Motor neuron (in vitro differentiated cells): ENCODE data around the gene RBM44. TPM values are rescaled to one million over a fixed set of nuclear protein-coding genes. Genes with fewer than 3 reads are reported as not detected.
"Not testable (repeated sequence)": the region's sequence is repeated elsewhere in the genome, so short reads cannot be mapped to it uniquely, and the experiment has no call there.

ENCODE experiments used
- ATAC-seq, 8 experiments: fragments of 200-7000 bp; cut with Tn5 transposase; replicated peaks in 6 of 8; 2 replicates each; pipeline ENCODE4 v1.8.0; 2021; ENCODE audit warnings: mild to moderate bottlenecking in 8 of 8, moderate library complexity in 8 of 8
- H3K27ac ChIP-seq, 2 donors: fragments of 250-450 bp; sonication (Bioruptor Pico); 2 replicates each; pipeline ENCODE4 v1.9.0; 2021; ENCODE audit warnings: antibody characterized with exemption in 2 of 2, mild to moderate bottlenecking in 2 of 2, moderate library complexity in 1 of 2
- H3K4me1 ChIP-seq, 2 donors: fragments of 250-450 bp; sonication (Bioruptor Pico); replicated peaks in 1 of 2; 2 replicates each; pipeline ENCODE4 v1.6.1; 2021; ENCODE audit warnings: antibody characterized with exemption in 2 of 2, mild to moderate bottlenecking in 2 of 2, moderate library complexity in 1 of 2
- H3K4me3 ChIP-seq, 5 donors: fragments of 250-450 bp; sonication (Bioruptor Pico); 2 replicates each; pipeline ENCODE4 v1.9.0; 2021; ENCODE audit warnings: antibody characterized with exemption in 5 of 5, mild to moderate bottlenecking in 5 of 5, moderate library complexity in 4 of 5
- WGBS, 10 experiments: fragments of 450-650 bp; shearing (Covaris generic); methylation state at CpG; one replicate each; pipeline ENCODE4 v1.0.0; 2022; 5-methylcytosine and 5-hydroxymethylcytosine counted together
- in situ Hi-C, 9 experiments: fragments of 400-800 bp; cut with MboI; loops; one replicate each; pipeline ENCODE4 v1.15.0; 2021; ENCODE audit warnings: low sequenced_read_pairs in 9 of 9, low pct_unique_long_range_greater_than_20kb in 2 of 9; ENCODE audit not compliant: unreplicated experiment in 9 of 9
- total RNA-seq, 8 experiments: library from RNA; unstranded; fragments of 300-600 nt; gene quantifications; 2 replicates each; pipeline versions ENCODE4 v1.2.3 to v1.2.4, GENCODE V29; 2022

RBM44 gene
- under 1 TPM; 0.22 to 0.81 (median 0.40) TPM for total RNA-seq

DNA sequence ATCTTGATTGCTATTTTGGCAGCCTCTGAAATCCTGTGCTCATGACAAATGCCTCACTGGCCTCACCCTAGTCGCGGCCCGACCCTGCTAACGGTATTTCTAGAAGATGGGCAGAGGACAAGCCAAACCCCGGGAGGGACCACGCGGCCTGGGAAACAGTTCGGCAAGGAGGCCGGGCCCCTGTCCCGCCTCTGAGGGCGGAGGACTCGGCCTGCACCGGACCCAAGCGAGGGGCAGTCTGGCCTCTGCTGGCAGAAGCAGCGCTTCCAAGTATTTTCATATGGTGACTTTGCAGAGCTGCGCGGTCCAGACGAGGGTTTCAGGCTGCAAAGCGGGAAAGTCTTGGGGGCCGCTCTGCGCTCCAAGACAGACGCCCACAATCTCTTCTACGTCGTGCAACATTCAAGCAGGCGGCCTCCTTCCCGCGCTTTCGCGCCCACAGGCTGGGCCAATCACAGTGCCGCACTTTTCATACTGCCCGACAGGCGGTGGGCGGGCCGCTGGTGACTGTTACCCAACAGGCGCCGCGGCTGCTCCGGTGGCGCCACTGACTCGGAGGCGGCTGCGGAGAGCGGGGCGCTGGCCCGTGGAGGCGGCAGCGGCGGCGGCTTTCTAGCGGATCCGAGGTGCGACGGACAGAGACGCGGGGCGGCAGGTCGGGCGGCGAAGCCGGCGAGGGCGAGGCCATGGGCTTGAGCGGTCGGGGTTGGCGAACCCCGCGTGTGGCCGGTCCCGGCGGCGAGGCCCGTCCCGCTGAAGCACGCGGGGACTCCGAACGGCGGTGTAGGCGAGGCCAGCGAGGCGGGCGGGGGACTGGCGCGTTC is at the start of gene RBM44:
Gene RBM44 (plus strand): TSS at position 544 of the 824 bp plus-strand sequence. CDS start 14,831 bp downstream, outside the sequence.
- WGBS, 10 experiments, result 87 to 100% (median 94%) methylated on average over 1 to 24 of the region's 84 CpGs; no CpG with 5 or more reads in 4 of the 10 experiments
- Histone ChIP-seq H3K4me1 (no peaks in the 10 kb centered on the region), H3K27ac (no peak within 1 kb of the TSS), H3K4me3 (no peak within 1 kb of the TSS)
- in situ Hi-C loops, result no loop called here
- no peak for ATAC-seq

DNA sequence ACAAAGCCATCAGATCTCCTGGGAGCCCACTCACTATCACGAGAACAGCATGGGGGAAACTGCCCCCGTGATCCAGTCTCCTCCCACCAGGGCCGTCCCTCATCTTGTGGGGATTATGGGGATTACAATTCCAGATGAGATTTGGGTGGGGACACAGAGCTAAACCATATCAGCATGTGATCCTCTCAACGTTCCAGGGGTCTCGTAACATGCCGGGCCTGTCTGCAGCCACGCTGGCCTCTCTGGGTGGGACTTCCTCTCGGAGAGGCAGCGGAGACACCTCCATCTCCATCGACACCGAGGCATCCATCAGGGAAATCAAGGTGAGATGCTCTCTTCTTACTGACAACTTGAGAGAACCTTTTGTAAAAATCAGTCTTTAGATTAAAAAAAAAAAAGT is 49.6 kb upstream of the RBM44 start:
- in situ Hi-C loops, result loop anchor here in 6 of 9 experiments (10.0 to 25.0 kb wide), 5 partner anchors 64 to 237 kb away; partner anchors contain the start of gene RAB17 (in 2 of the 6)
- Histone ChIP-seq H3K4me1 (no peaks in the 10 kb centered on the region), H3K27ac (no peak overlapping the region), H3K4me3 (no peak overlapping the region)
- no peak for ATAC-seq
- WGBS, 10 experiments, result 51 to 100% (median 88%) methylated on average over 1 to 9 of the region's 11 CpGs; no CpG with 5 or more reads in 2 of the 10 experiments

GRCh38 chr2:237749961-237750360 is 48.6 kb upstream of the RBM44 start:
- H3K4me1 ChIP-seq, result no peaks in the 10 kb centered on the region
- WGBS, 10 experiments, result 75 to 100% (median 98%) methylated on average over 2 of the region's 2 CpGs; no CpG with 5 or more reads in 2 of the 10 experiments
- H3K4me3 ChIP-seq, result no peak overlapping the region
- in situ Hi-C loops, result loop anchor here in 6 of 9 experiments (10.0 to 25.0 kb wide), 5 partner anchors 65 to 238 kb away; partner anchors contain the start of gene RAB17 (in 2 of the 6)
- H3K27ac ChIP-seq, result no peak overlapping the region
- ATAC-seq, result no peak

DNA sequence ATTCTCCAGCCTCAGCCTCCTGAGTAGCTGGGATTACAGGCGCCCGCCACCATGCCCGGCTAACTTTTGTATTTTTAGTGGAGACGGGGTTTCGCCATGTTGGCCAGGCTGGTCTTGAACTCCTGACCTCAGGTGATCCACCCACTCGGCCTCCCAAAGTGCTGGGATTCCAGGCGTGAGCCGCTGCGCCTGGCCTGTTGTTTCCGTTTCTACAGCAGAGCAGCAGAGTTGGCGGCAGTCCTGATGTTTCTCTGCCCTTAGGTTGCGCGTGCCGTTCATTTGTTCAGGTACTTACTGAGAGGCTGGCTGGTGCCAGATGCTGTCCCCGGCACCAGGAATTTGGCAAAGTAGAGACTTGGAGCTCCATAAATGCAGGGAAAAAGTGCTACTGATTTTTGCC is 48.1 kb upstream of the RBM44 start:
- in situ Hi-C loops, H3K4me3 ChIP-seq, H3K27ac ChIP-seq, H3K4me1 ChIP-seq, ATAC-seq: not testable (repeated sequence)
- 90 to 100% (median 97%) methylated on average over 1 to 13 of the region's 15 CpGs; no CpG with 5 or more reads in 2 of the 10 experiments for WGBS, 10 experiments

- in situ Hi-C loops, result no loop called here
- no peak overlapping the region for H3K4me3 ChIP-seq
- WGBS, 10 experiments, result 67 to 100% (median 79%) methylated on average over 2 to 5 of the region's 5 CpGs; no CpG with 5 or more reads in 4 of the 10 experiments
- no peak overlapping the region for H3K27ac ChIP-seq
- ATAC-seq, result no peak
- no peaks in the 10 kb centered on the region for H3K4me1 ChIP-seq
These were observed 45.8 kb upstream of the RBM44 start for GRCh38 chr2:237752761-237753165.

GRCh38 chr2:237754182-237754581 is 44.4 kb upstream of the RBM44 start:
- in situ Hi-C loops, result no loop called here
- Histone ChIP-seq H3K27ac (no peak overlapping the region), H3K4me1 (no peaks in the 10 kb centered on the region), H3K4me3 (no peak overlapping the region)
- WGBS, 10 experiments, result 80 to 100% (median 95%) methylated on average over 1 to 3 of the region's 3 CpGs
- peak in 3 of 8 experiments; percentile 38 to 57 (median 44) for ATAC-seq

- no peaks in the 10 kb centered on the region for H3K4me1 ChIP-seq
- in situ Hi-C loops, result no loop called here
- no peak overlapping the region for H3K27ac ChIP-seq
- no peak overlapping the region for H3K4me3 ChIP-seq
- WGBS, 10 experiments, result 56 to 100% (median 88%) methylated on average over 1 to 8 of the region's 12 CpGs
- ATAC-seq, result peak in 6 of 8 experiments; percentile 18 to 94 (median 43)
These were observed 43.8 kb upstream of the RBM44 start for GRCh38 chr2:237754626-237755248.

DNA sequence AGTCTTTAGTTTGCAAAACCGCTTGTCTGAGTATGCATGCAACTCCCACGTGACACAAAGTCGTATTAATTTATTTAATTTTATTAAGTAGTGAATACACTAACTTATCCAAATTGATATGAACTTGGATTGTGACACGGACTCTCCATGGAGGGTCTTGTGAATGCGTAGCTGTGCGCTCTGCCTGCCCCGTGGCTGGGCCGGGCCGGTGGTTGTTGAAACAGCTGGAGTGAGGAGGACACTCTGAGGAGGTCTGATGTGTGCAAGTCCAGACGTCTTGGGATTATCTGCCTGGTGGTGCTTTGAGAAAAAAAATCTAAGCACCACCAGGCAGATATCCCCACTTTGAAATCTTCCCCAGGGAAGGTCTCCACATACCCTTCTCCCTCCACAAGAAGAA is 41.0 kb upstream of the RBM44 start:
- WGBS, 10 experiments, result 67 to 100% (median 93%) methylated on average over 2 to 10 of the region's 10 CpGs; no CpG with 5 or more reads in 1 of the 10 experiments
- no peaks in the 10 kb centered on the region for H3K4me1 ChIP-seq
- no peak overlapping the region for H3K4me3 ChIP-seq
- H3K27ac ChIP-seq, result no peak overlapping the region
- no peak for ATAC-seq
- in situ Hi-C loops, result no loop called here

DNA sequence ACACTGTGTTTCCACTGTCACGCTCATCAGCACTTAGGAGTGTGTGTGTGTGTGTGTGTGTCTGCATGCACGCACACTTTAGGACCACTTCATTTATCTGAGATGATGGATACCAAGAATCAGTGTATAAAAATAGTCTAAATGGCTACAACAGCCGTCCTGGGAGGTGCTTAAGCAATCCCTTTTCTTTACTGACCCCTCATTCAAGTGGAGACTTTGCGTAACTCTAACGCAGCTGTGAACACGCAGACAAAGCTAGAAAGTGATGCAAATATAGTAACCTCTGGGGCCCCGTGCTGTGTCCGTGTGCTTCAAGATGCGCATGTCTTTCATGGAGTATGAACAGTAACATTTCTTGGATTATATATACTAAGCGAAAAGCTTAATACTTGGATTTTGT is 40.4 kb upstream of the RBM44 start:
- H3K4me1 ChIP-seq, result no peaks in the 10 kb centered on the region
- in situ Hi-C loops, result no loop called here
- no peak overlapping the region for H3K27ac ChIP-seq
- no peak overlapping the region for H3K4me3 ChIP-seq
- WGBS, 10 experiments, result 57 to 100% (median 90%) methylated on average over 1 to 6 of the region's 10 CpGs; no CpG with 5 or more reads in 1 of the 10 experiments
- ATAC-seq, result peak in 1 of 8 experiments; percentile 66

DNA sequence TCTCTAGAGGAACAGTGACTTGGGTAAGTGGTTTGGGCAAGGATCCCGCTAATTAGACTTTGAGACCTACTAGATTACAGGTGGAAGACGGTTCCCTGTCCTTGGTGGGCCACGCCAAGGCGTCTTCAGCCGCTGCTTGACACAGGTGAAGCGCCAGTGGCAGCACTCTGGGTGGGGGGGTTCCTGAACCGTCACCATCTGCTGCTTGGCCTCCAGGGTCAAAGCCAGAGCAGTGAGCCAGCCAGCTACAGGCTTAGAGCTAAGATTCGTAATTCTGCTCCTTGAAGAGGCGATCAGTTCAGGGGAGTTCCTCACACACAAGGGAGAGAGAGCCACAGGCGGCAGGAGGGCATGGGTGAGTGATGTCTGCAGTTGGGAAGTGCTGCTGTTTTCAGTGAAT is 39.4 kb upstream of the RBM44 start:
- H3K27ac ChIP-seq, result no peak overlapping the region
- in situ Hi-C loops, result no loop called here
- ATAC-seq, result no peak
- 82 to 100% (median 100%) methylated on average over 1 to 8 of the region's 10 CpGs; no CpG with 5 or more reads in 2 of the 10 experiments for WGBS, 10 experiments
- H3K4me3 ChIP-seq, result no peak overlapping the region
- H3K4me1 ChIP-seq, result no peaks in the 10 kb centered on the region

DNA sequence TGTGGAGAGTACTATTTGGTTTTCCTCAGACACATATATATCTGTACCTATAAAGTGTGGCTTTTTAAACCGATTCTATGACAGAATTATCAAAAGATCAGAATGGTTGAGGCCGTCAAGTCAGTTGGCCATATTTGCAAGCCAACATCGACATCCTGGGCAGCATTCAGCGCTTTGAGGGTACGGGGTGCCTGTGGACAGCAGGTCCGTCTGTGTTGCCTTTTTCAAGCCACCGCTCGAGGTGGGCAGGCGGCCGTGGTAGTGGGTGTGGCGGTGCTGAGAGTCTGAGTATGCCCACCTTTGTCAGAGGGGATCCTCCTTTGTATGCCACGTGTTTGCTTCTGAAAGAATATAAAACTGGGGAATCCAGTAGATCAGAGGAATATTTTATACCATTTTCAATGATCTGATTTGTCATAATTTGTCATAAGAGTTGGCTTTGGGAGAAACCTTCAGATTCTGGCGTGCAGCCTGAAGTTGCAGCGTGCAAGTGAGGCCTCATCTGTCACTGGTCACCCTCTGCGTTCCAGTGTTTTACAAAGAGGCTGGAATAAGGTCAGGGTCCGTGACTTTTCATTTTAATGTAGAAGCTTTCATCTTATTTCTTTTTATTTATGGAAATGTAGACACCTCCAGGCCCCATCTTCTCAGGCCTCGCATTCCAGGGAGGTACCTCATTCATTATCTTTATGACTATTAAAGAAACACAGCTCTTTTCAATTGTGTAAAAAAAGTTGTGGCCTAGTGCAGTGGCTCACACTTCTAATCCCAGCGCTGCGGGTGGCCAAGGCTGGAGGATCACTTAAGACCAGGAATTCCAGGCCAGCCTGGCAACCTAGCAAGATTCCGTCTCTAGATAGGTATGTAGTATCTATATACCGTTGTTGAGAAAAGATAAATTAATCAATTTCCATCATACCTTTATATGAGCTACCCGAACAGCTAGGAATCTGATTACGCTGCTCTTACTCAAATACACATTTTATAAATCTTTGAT is 37.8 kb upstream of the RBM44 start:
- 90 to 98% (median 95%) methylated on average over 4 to 18 of the region's 23 CpGs; no CpG with 5 or more reads in 1 of the 10 experiments for WGBS, 10 experiments
- Histone ChIP-seq H3K4me1 (no peaks in the 10 kb centered on the region), H3K27ac (no peak overlapping the region), H3K4me3 (no peak overlapping the region)
- ATAC-seq, result no peak
- in situ Hi-C loops, result no loop called here
